ENCODE results near the gene PCCA. TPM values are rescaled to one million over a fixed set of nuclear protein-coding genes. Genes with fewer than 3 reads are reported as not detected.
A peak's percentile ranks its signal among the peaks of the same experiment; 100 is the strongest.

PCCA gene
- total and polyA plus RNA-seq, 8 donors: 31.4 to 140 (median 77.0) TPM

- no peak overlapping the region for H3K4me3 ChIP-seq
- WGBS, 5 donors: 87 to 97% (median 91%) methylated on average over 3 of the region's 3 CpGs
- H3K27ac ChIP-seq: no peak overlapping the region
- intact Hi-C loops (cut with DNase I; ENCODE audit: low total_unique reads): no loop called here
- TF ChIP-seq, protein P1, sequence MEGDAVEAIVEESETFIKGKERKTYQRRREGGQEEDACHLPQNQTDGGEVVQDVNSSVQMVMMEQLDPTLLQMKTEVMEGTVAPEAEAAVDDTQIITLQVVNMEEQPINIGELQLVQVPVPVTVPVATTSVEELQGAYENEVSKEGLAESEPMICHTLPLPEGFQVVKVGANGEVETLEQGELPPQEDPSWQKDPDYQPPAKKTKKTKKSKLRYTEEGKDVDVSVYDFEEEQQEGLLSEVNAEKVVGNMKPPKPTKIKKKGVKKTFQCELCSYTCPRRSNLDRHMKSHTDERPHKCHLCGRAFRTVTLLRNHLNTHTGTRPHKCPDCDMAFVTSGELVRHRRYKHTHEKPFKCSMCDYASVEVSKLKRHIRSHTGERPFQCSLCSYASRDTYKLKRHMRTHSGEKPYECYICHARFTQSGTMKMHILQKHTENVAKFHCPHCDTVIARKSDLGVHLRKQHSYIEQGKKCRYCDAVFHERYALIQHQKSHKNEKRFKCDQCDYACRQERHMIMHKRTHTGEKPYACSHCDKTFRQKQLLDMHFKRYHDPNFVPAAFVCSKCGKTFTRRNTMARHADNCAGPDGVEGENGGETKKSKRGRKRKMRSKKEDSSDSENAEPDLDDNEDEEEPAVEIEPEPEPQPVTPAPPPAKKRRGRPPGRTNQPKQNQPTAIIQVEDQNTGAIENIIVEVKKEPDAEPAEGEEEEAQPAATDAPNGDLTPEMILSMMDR (IDR thresholded peaks at IDR 0.05): no peak
- H3K36me3 ChIP-seq: no peaks in the 10 kb centered on the region
- H3K4me1 ChIP-seq: peaks cover 4 to 27% (median 13%) of the 10 kb centered on the region in 4 donors
- no peak for DNase-seq
- no peaks in the 10 kb centered on the region for H3K27me3 ChIP-seq
- no peaks in the 10 kb centered on the region for H3K9me3 ChIP-seq
These were observed 39.5 kb downstream of the PCCA start for GRCh38 chr13:100128373-100128772.

DNA sequence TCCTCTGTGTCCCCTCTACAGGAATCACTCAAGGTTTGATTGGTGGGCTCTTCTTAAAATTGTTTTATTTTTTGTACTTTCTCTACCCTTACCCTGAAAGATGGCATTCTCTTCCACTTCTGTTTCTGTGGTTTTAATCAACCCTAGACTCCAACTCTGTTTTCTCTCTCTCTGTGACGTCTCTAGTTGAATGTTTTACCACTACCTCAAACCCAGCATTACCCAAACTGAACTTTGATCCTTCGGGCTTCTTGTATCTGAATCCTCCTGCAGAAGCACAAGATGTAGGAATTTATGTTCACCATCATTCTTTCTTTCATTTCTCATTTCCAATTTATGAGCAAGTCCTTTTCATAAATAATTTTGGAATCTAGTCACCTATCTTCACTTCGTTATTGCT, 39.9 kb downstream of the PCCA start:
- no peaks in the 10 kb centered on the region for H3K27me3 ChIP-seq
- no peaks in the 10 kb centered on the region for H3K36me3 ChIP-seq
- intact Hi-C loops (cut with DNase I; ENCODE audit: low total_unique reads): no loop called here
- TF ChIP-seq POLR2A (IDR thresholded peaks at IDR 0.05) (no peak), EP300 (IDR thresholded peaks at IDR 0.05) (no peak), POLR2AphosphoS5 (IDR thresholded peaks at IDR 0.05) (no peak)
- TF ChIP-seq, protein P1 (IDR thresholded peaks at IDR 0.05): no peak
- H3K4me3 ChIP-seq: no peak overlapping the region
- 64 to 81% (median 76%) methylated on average over 3 of the region's 3 CpGs for WGBS, 5 donors
- H3K9me3 ChIP-seq: no peaks in the 10 kb centered on the region
- H3K4me1 ChIP-seq: peaks cover 4 to 27% (median 13%) of the 10 kb centered on the region in 4 donors
- DNase-seq: no peak
- no peak overlapping the region for H3K27ac ChIP-seq

DNA sequence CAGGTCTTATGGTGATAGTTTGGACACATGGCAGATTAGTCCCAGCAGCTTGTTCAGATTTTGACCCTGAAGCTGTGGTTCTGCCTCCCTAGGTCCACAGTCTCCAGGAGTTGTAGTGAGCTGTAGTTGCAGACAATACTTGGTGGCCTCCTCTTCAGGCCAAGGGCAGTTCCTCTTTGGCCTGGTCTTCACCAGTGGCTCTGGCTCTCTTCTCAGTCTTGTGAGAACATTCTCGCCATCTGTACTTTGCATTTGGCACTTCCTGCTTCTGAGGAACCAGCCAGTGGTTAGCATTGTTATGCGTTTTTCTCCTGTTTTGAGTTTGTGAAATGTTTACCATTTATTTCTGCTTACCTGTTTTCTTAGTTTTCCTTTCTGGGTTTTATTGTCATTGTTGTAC, 40.7 kb downstream of the PCCA start:
- Histone ChIP-seq H3K27me3 (no peaks in the 10 kb centered on the region), H3K27ac (peak overlapping the region in 1 of 5 donors; percentile 11), H3K4me3 (no peak overlapping the region), H3K36me3 (no peaks in the 10 kb centered on the region), H3K9me3 (no peaks in the 10 kb centered on the region), H3K4me1 (peaks cover 4 to 27% (median 13%) of the 10 kb centered on the region in 4 donors)
- peak in 1 of 2 donors; percentile 19 for DNase-seq
- 5 to 54% (median 20%) methylated on average over 2 of the region's 2 CpGs for WGBS, 5 donors
- intact Hi-C loops (cut with DNase I; ENCODE audit: low total_unique reads): no loop called here
- no peak for TF ChIP-seq POLR2AphosphoS5 (IDR thresholded peaks at IDR 0.05)
- TF ChIP-seq POLR2A (IDR thresholded peaks at IDR 0.05): no peak
- no peak for TF ChIP-seq EP300 (IDR thresholded peaks at IDR 0.05)
- TF ChIP-seq, protein P1 (IDR thresholded peaks at IDR 0.05): no peak

DNA sequence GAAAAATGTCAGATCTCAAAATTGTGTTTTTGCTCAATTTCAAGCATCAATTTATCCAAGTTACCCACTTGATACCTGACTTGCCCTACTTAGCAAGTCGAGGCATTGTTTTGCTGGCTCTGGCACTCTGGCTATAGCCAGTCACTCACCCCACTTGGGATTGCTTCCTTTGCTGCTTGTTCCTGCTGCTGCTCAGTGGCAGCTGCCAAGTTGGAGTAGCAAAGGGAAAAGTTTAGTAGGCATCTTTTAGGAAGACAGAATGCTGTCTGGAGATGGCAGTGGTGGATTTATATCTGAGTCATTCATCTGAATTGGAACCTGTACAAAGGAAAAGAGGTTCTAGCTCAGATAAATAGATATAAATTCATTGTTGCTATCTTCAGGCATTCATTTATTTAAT, 41.2 kb downstream of the PCCA start:
- no peaks in the 10 kb centered on the region for H3K9me3 ChIP-seq
- intact Hi-C loops (cut with DNase I; ENCODE audit: low total_unique reads): no loop called here
- no peak overlapping the region for H3K4me3 ChIP-seq
- H3K4me1 ChIP-seq: peaks cover 4 to 27% (median 13%) of the 10 kb centered on the region in 4 donors
- no peak overlapping the region for H3K27ac ChIP-seq
- no peaks in the 10 kb centered on the region for H3K36me3 ChIP-seq
- H3K27me3 ChIP-seq: no peaks in the 10 kb centered on the region
- no peak for DNase-seq
- 17 to 74% (median 57%) methylated on average over 1 of the region's 1 CpG for whole genome bisulfite sequencing, 5 donors
- TF ChIP-seq POLR2A (IDR thresholded peaks at IDR 0.05) (no peak), POLR2AphosphoS5 (IDR thresholded peaks at IDR 0.05) (no peak)
- TF ChIP-seq, protein P1 (IDR thresholded peaks at IDR 0.05): no peak
